Aorta (tissue), 5 donors: Measurements from ENCODE around the gene PRM3. TPM values are rescaled to one million over a fixed set of nuclear protein-coding genes. Genes with fewer than 3 reads are reported as not detected.

ENCODE experiments used
- ATAC-seq: fragments of 200-7000 bp; cut with Tn5 transposase; one replicate; pipeline ENCODE4 v1.9.1; 2022; ENCODE audit warnings: moderate library complexity; ENCODE audit not compliant: low FRiP score
- DNase-seq, 2 donors: peaks; one replicate each; pipeline ENCODE4 v3.0.0-alpha.2; 2020
- H3K27ac ChIP-seq, 2 donors: one replicate each; pipeline ENCODE4 v1.5.1; 2013; ENCODE audit warnings: low read length in 2 of 2, mild to moderate bottlenecking in 2 of 2, moderate library complexity in 2 of 2, control low read depth in 1 of 2, inconsistent platforms in 1 of 2, low read depth in 1 of 2
- H3K27me3 ChIP-seq, 2 donors: one replicate each; pipeline ENCODE4 v1.6.1; 2013; ENCODE audit warnings: control low read depth in 1 of 2, low read length in 1 of 2, mild to moderate bottlenecking in 1 of 2, moderate library complexity in 1 of 2; ENCODE audit not compliant: insufficient read depth in 2 of 2, control insufficient read depth in 1 of 2
- H3K36me3 ChIP-seq, 2 donors: one replicate each; pipeline ENCODE4 v1.6.1; 2013; ENCODE audit warnings: control low read depth in 1 of 2, low read length in 1 of 2, mild to moderate bottlenecking in 1 of 2; ENCODE audit not compliant: insufficient read depth in 2 of 2, control insufficient read depth in 1 of 2
- H3K4me1 ChIP-seq, 2 donors: one replicate each; pipeline ENCODE4 v1.6.1; 2013; ENCODE audit warnings: low read length in 2 of 2, control low read depth in 1 of 2, mild to moderate bottlenecking in 1 of 2, moderate library complexity in 1 of 2; ENCODE audit not compliant: insufficient read depth in 2 of 2, control insufficient read depth in 1 of 2
- H3K4me3 ChIP-seq, 2 donors: one replicate each; pipeline ENCODE4 v1.5.1; 2013; ENCODE audit warnings: low read length in 2 of 2, control low read depth in 1 of 2, mild to moderate bottlenecking in 1 of 2
- H3K9me3 ChIP-seq: one replicate; pipeline ENCODE4 v1.6.1; 2013; ENCODE audit warnings: mild to moderate bottlenecking, low read length; ENCODE audit not compliant: control insufficient read depth
- WGBS, 2 donors: extraction: QIAGEN DNeasy Blood & Tissue Kit; methylation state at CpG; one replicate each; pipeline ENCODE4 v1.1.7; 2013; 5-methylcytosine and 5-hydroxymethylcytosine counted together
- intact Hi-C, 2 donors: fragments of 100-400 bp; cut with DNase I; formaldehyde crosslinking; loops; one replicate each; pipeline versions ENCODE4 v1.14.2 to v1.15.0; 2022
- long read RNA-seq, 2 donors: library from polyadenylated mRNA; unstranded; transcript quantifications; one replicate each; pipeline ENCODE4 v2.0.0, GENCODE V29; 2020 to 2021
- polyA plus RNA-seq, 2 donors: library from polyadenylated mRNA; stranded (reverse); fragments of 200-250 nt; gene quantifications; one replicate each; pipeline ENCODE4 v1.2.3, GENCODE V29; 2013
- total RNA-seq, 2 donors: library from RNA; stranded (reverse); fragmentation: NEBNext Ultra II Directional; extraction: Animal tissue kit (Norgen Biotek cat#: 25700); gene quantifications; one replicate each; pipeline ENCODE4 v1.2.1, GENCODE V29; 2021
- donor health status: healthy with polysubstance abuse.
- donor health status: Bipolar disorder and iron deficiency.
- donor health status: DM: no; HTN: no; CAD: no.
- donor health status: DM: no; HTN: no; CAD: no.
- donor health status: DM: yes; HTN: yes; CAD: no.

PRM3 gene, protein sequence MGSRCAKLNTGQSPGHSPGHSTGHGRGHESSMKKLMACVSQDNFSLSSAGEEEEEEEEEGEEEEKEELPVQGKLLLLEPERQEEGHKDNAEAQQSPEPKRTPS
- total RNA-seq (not detected), polyA plus RNA-seq (not detected)
- long read RNA-seq, donor 1, result 0 reads
- long read RNA-seq, donor 2, result 0 reads

GRCh38 chr16:11272921-11273720 is at the start of gene PRM3:
Gene PRM3 (minus strand): TSS chr16:11273629. CDS start chr16:11273595, 34 bp downstream.
- H3K27ac ChIP-seq, result no peak within 1 kb of the TSS
- no peaks in the 10 kb centered on the region for H3K4me1 ChIP-seq
- no peaks in the 10 kb centered on the region for H3K36me3 ChIP-seq
- DNase-seq, result no peak
- intact Hi-C loops, result no loop called here
- H3K9me3 ChIP-seq, result no peaks in the 10 kb centered on the region
- 87 to 88% methylated on average over 29 to 30 of the region's 30 CpGs for WGBS, 2 donors
- no peaks in the 10 kb centered on the region for H3K27me3 ChIP-seq
- no peak within 1 kb of the TSS for H3K4me3 ChIP-seq
- no peak for ATAC-seq

DNA sequence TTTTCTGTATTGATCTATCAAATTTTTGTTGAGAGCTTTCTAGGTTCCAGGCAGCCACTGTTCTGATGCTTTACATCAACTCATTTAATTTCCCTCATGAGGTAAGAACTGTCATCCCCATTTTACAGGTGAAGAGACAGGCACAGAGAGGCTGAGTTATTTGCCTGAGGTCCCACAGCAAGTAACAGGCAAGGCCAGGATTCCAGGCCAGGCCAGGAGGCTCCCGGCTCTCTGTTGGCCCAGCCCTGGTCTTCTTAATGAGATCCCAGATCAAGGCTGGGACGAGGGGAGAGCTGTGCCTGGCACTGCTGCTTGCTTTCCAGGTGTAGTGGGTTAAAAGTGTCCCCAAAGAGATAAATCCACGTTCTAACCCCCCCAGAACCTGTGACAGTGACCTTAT is 49.4 kb upstream of the PRM3 start:
- H3K9me3 ChIP-seq, result no peaks in the 10 kb centered on the region
- WGBS, 2 donors, result 73 to 91% methylated on average over 3 of the region's 3 CpGs
- H3K36me3 ChIP-seq, result no peaks in the 10 kb centered on the region
- intact Hi-C loops, result no loop called here
- no peak overlapping the region for H3K27ac ChIP-seq
- no peaks in the 10 kb centered on the region for H3K27me3 ChIP-seq
- DNase-seq (no peak), ATAC-seq (no peak)
- H3K4me3 ChIP-seq, result no peak overlapping the region
- H3K4me1 ChIP-seq, result no peaks in the 10 kb centered on the region

DNA sequence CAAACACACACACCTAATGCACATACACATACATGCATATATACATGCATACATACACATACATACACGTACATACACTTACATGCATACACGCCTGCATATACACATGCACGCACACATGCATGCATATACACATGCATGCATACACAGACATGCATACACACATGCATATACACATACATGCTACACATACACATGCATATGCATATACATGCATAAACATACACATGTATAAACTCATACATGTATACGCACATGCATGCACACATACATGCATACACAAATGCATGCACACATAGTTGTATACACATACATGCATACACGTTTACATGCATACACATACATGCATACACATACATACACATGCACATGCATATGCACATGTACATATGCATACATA is 48.2 kb upstream of the PRM3 start:
- no peaks in the 10 kb centered on the region for H3K36me3 ChIP-seq
- 73 to 86% methylated on average over 5 of the region's 5 CpGs for WGBS, 2 donors
- intact Hi-C loops, result no loop called here
- H3K27ac ChIP-seq, result no peak overlapping the region
- H3K27me3 ChIP-seq, result no peaks in the 10 kb centered on the region
- ATAC-seq, result no peak
- no peak for DNase-seq
- H3K9me3 ChIP-seq, result no peaks in the 10 kb centered on the region
- no peaks in the 10 kb centered on the region for H3K4me1 ChIP-seq
- H3K4me3 ChIP-seq, result no peak overlapping the region

- Histone ChIP-seq H3K4me3 (no peak overlapping the region), H3K9me3 (no peaks in the 10 kb centered on the region), H3K4me1 (no peaks in the 10 kb centered on the region), H3K27ac (no peak overlapping the region), H3K27me3 (no peaks in the 10 kb centered on the region), H3K36me3 (no peaks in the 10 kb centered on the region)
- no peak for DNase-seq
- ATAC-seq, result no peak
- 85 to 86% methylated on average over 10 of the region's 10 CpGs for WGBS, 2 donors
- intact Hi-C loops, result no loop called here
These were observed 46.7 kb upstream of the PRM3 start for GRCh38 chr16:11320170-11320569.

GRCh38 chr16:11319529-11320146 is 46.2 kb upstream of the PRM3 start:
- ATAC-seq, result no peak
- intact Hi-C loops, result no loop called here
- Histone ChIP-seq H3K9me3 (no peaks in the 10 kb centered on the region), H3K27me3 (no peaks in the 10 kb centered on the region), H3K27ac (no peak overlapping the region), H3K4me3 (no peak overlapping the region), H3K4me1 (no peaks in the 10 kb centered on the region), H3K36me3 (no peaks in the 10 kb centered on the region)
- WGBS, 2 donors, result 55 to 59% methylated on average over 8 of the region's 8 CpGs
- DNase-seq, result no peak

DNA sequence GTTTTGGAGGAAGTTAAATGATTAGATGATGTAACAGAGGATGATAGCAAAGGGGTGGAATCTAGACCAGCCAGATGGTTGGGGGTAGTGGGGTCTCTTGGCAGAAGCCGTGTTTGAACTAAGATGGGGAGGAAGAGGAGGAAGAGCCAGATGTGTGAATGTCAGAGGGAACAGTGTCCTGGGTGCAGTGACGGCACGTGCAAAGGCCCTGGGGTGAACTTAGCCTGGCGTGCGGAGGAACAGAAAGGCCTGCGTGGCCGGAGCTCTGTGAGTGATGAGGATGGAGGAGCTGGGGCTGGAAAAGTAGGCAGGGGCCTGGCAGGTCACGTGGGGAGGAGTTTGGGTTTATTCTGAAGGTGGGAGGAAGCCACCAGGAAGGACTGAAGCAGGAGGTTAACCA is 45.4 kb upstream of the PRM3 start:
- no peaks in the 10 kb centered on the region for H3K27me3 ChIP-seq
- ATAC-seq (no peak), DNase-seq (no peak)
- no peaks in the 10 kb centered on the region for H3K4me1 ChIP-seq
- no peaks in the 10 kb centered on the region for H3K36me3 ChIP-seq
- no peak overlapping the region for H3K27ac ChIP-seq
- no peak overlapping the region for H3K4me3 ChIP-seq
- H3K9me3 ChIP-seq, result no peaks in the 10 kb centered on the region
- intact Hi-C loops, result no loop called here
- WGBS, 2 donors, result 83 to 88% methylated on average over 8 of the region's 8 CpGs

GRCh38 chr16:11316331-11317015 is 43.0 kb upstream of the PRM3 start:
- ATAC-seq, result no peak
- no peaks in the 10 kb centered on the region for H3K36me3 ChIP-seq
- no peak overlapping the region for H3K4me3 ChIP-seq
- 65 to 71% methylated on average over 23 of the region's 23 CpGs for WGBS, 2 donors
- H3K9me3 ChIP-seq, result no peaks in the 10 kb centered on the region
- no peak for DNase-seq
- H3K27ac ChIP-seq, result no peak overlapping the region
- intact Hi-C loops, result no loop called here
- H3K4me1 ChIP-seq, result no peaks in the 10 kb centered on the region
- no peaks in the 10 kb centered on the region for H3K27me3 ChIP-seq

DNA sequence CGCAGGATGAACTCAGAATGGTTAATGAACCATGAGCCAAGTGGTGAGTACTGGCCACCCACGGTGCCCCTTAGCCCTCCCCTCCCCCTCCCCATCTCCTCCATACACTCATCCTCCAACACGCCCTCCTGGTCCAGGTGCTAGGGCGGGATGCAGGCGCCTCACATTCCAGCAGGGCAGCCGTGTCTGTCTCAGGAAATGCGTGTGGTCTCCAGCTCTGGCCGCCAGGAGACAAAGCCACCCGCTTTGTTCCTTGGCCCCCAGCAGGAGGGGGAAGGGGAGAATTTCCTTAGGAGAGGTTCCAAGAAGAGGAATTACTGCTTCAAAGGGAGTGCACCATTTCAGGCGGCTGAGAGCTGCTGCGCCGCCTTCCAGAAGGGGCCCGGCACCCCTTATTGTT is 42.1 kb upstream of the PRM3 start:
- Histone ChIP-seq H3K4me3 (no peak overlapping the region), H3K9me3 (no peaks in the 10 kb centered on the region), H3K4me1 (no peaks in the 10 kb centered on the region), H3K27ac (no peak overlapping the region), H3K27me3 (no peaks in the 10 kb centered on the region), H3K36me3 (no peaks in the 10 kb centered on the region)
- 64 to 74% methylated on average over 13 of the region's 13 CpGs for WGBS, 2 donors
- ATAC-seq (no peak), DNase-seq (no peak)
- intact Hi-C loops, result no loop called here
